Aorta (tissue), 5 donors: ENCODE results near the gene CFAP90. TPM values are rescaled to one million over a fixed set of nuclear protein-coding genes. Genes with fewer than 3 reads are reported as not detected.

Experiments used
- ATAC-seq: fragments of 200-7000 bp; cut with Tn5 transposase; one replicate; pipeline ENCODE4 v1.9.1; 2022; ENCODE audit warnings: moderate library complexity; ENCODE audit not compliant: low FRiP score
- DNase-seq, 2 donors: peaks; one replicate each; pipeline ENCODE4 v3.0.0-alpha.2; 2020
- H3K27ac ChIP-seq, 2 donors: one replicate each; pipeline ENCODE4 v1.5.1; 2013; ENCODE audit warnings: low read length in 2 of 2, mild to moderate bottlenecking in 2 of 2, moderate library complexity in 2 of 2, control low read depth in 1 of 2, inconsistent platforms in 1 of 2, low read depth in 1 of 2
- H3K27me3 ChIP-seq, 2 donors: one replicate each; pipeline ENCODE4 v1.6.1; 2013; ENCODE audit warnings: control low read depth in 1 of 2, low read length in 1 of 2, mild to moderate bottlenecking in 1 of 2, moderate library complexity in 1 of 2; ENCODE audit not compliant: insufficient read depth in 2 of 2, control insufficient read depth in 1 of 2
- H3K36me3 ChIP-seq, 2 donors: one replicate each; pipeline ENCODE4 v1.6.1; 2013; ENCODE audit warnings: control low read depth in 1 of 2, low read length in 1 of 2, mild to moderate bottlenecking in 1 of 2; ENCODE audit not compliant: insufficient read depth in 2 of 2, control insufficient read depth in 1 of 2
- H3K4me1 ChIP-seq, 2 donors: one replicate each; pipeline ENCODE4 v1.6.1; 2013; ENCODE audit warnings: low read length in 2 of 2, control low read depth in 1 of 2, mild to moderate bottlenecking in 1 of 2, moderate library complexity in 1 of 2; ENCODE audit not compliant: insufficient read depth in 2 of 2, control insufficient read depth in 1 of 2
- H3K4me3 ChIP-seq, 2 donors: one replicate each; pipeline ENCODE4 v1.5.1; 2013; ENCODE audit warnings: low read length in 2 of 2, control low read depth in 1 of 2, mild to moderate bottlenecking in 1 of 2
- H3K9me3 ChIP-seq: one replicate; pipeline ENCODE4 v1.6.1; 2013; ENCODE audit warnings: mild to moderate bottlenecking, low read length; ENCODE audit not compliant: control insufficient read depth
- WGBS, 2 donors: extraction: QIAGEN DNeasy Blood & Tissue Kit; methylation state at CpG; one replicate each; pipeline ENCODE4 v1.1.7; 2013; 5-methylcytosine and 5-hydroxymethylcytosine counted together
- intact Hi-C, 2 donors: fragments of 100-400 bp; cut with DNase I; formaldehyde crosslinking; loops; one replicate each; pipeline versions ENCODE4 v1.14.2 to v1.15.0; 2022
- polyA plus RNA-seq, 2 donors: library from polyadenylated mRNA; stranded (reverse); fragments of 200-250 nt; gene quantifications; one replicate each; pipeline ENCODE4 v1.2.3, GENCODE V29; 2013
- total RNA-seq, 2 donors: library from RNA; stranded (reverse); fragmentation: NEBNext Ultra II Directional; extraction: Animal tissue kit (Norgen Biotek cat#: 25700); gene quantifications; one replicate each; pipeline ENCODE4 v1.2.1, GENCODE V29; 2021
- donor health status: healthy with polysubstance abuse.
- donor health status: Bipolar disorder and iron deficiency.
- donor health status: DM: no; HTN: no; CAD: no.
- donor health status: DM: no; HTN: no; CAD: no.
- donor health status: DM: yes; HTN: yes; CAD: no.

The CFAP90 gene
- total and polyA plus RNA-seq, 4 donors: 0.18 to 0.50 (median 0.39) TPM; not detected in 1

DNA sequence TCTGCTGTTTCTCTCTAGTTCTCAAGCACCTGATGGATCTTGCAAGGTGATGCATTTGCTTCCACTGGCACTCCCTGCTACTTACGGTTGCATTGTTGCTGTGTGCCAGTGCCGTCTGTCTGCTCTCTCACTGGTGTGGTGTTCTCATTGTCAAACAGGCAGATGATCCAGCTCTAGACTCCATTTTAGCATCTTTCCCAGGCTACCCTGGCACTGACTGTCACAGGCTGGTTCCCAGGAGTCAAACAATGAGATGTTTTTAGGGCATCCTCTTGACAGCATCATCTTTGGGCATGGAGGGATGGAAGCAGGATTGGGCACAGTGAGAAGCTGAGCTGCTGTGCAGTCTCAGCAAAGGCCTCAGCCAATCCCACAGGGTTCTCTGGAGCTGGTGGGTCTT, 30.9 kb upstream of the CFAP90 start:
- H3K27me3 ChIP-seq: no peaks in the 10 kb centered on the region
- ATAC-seq: no peak
- H3K27ac ChIP-seq: no peak overlapping the region
- H3K4me1 ChIP-seq: no peaks in the 10 kb centered on the region
- intact Hi-C loops: no loop called here
- H3K36me3 ChIP-seq: peaks cover 6 to 7% of the 10 kb centered on the region in 2 donors
- WGBS, 2 donors: 88 to 90% methylated on average over 2 of the region's 2 CpGs
- DNase-seq: no peak
- H3K9me3 ChIP-seq: no peaks in the 10 kb centered on the region
- no peak overlapping the region for H3K4me3 ChIP-seq

DNA sequence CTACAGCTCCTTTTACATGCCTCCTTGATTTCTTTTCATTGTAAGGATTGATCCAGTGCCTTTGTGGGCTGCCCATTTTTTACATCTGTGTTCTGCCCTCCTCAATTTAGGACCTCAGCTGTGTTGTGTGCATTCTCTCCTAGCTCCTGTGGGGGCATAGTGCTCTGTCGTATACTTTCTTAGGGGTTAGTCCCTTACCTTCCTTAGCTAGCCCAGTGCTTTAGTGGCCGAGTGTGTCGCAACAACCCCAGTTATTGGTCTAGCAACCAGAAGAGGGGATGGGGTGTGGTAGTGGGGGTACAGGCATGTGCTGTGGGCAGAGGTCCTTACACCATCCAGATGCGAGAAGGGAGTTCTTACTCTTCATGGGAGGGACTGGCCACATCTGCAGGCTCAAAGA, 30.2 kb upstream of the CFAP90 start:
- Histone ChIP-seq H3K27ac (no peak overlapping the region), H3K9me3 (no peaks in the 10 kb centered on the region), H3K36me3 (peaks cover 6 to 7% of the 10 kb centered on the region in 2 donors), H3K4me1 (no peaks in the 10 kb centered on the region), H3K27me3 (no peaks in the 10 kb centered on the region), H3K4me3 (no peak overlapping the region)
- intact Hi-C loops: no loop called here
- DNase-seq (no peak), ATAC-seq (no peak)
- 91 to 96% methylated on average over 4 of the region's 4 CpGs for WGBS, 2 donors

DNA sequence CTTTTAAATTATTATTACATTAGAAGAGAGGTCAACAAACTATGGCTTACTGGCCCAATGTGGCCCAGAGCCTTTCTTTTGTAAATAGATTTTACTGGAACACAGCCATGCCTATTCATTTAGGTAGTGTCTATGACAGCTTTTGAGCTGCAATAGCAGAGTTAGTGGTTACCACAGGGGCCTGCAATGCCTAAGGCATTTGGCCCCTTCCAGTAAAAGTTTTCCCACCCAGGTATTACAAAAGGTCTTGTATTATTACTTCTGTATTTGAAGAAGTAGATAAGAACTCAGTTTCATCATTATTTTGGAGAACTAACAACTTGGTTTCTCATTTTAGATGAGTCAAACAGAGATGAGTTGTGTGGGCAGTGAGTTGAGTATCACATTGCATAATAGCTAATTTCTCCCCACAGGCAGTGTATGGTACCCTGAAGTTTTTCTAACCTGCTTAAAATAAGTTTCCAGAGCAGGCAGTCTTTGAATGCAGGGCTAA, 27.5 kb upstream of the CFAP90 start:
- intact Hi-C loops: no loop called here
- ATAC-seq (no peak), DNase-seq (no peak)
- Histone ChIP-seq H3K27me3 (no peaks in the 10 kb centered on the region), H3K27ac (no peak overlapping the region), H3K4me1 (no peaks in the 10 kb centered on the region), H3K9me3 (no peaks in the 10 kb centered on the region), H3K36me3 (peaks cover 3 to 6% of the 10 kb centered on the region in 2 donors), H3K4me3 (no peak overlapping the region)

DNA sequence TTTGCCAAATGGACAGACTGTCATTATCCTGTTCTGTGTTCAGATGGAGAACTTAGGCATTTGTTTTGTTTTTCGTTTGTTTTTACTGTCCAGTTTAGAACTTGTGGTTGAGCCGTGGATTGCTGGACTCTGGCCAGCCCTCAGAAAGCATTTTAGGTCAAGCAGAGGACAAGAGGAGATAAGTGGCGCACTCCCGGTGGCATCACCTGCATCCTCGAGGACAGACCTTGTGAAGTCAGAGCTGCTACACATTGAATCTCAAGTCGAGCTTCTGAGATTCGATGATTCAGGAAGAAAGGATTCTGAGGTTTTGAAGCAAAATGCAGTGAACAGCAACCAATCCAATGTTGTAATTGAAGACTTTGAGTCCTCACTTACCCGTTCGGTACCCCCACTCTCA, 26.9 kb upstream of the CFAP90 start:
- DNase-seq (no peak), ATAC-seq (no peak)
- Histone ChIP-seq H3K36me3 (peaks cover 3 to 6% of the 10 kb centered on the region in 2 donors), H3K4me1 (no peaks in the 10 kb centered on the region), H3K27ac (no peak overlapping the region), H3K4me3 (no peak overlapping the region), H3K27me3 (no peaks in the 10 kb centered on the region), H3K9me3 (no peaks in the 10 kb centered on the region)
- 79 to 82% methylated on average over 9 of the region's 9 CpGs for WGBS, 2 donors
- intact Hi-C loops: no loop called here

DNA sequence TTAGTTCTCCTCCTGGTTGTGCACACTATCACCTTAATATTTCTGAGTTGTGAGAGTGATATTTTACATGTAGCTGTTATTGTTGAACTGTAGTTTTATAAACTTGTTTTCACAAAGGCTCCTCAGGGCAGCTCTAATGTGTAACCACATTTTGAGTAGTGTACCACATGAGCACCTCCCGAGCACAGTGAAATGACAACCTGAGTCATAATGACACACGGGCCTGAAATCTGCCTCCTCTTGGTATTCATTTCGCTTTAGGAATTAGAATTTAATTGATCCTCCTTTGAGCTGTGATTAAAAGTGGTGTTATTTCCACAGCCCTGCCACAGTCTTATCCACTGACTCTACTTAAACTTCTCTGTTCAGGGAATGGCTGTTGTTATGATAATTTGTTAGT, 25.9 kb upstream of the CFAP90 start:
- intact Hi-C loops: no loop called here
- no peaks in the 10 kb centered on the region for H3K4me1 ChIP-seq
- no peak for ATAC-seq
- H3K27ac ChIP-seq: no peak overlapping the region
- H3K27me3 ChIP-seq: no peaks in the 10 kb centered on the region
- no peaks in the 10 kb centered on the region for H3K9me3 ChIP-seq
- DNase-seq: no peak
- WGBS, 2 donors: 85 to 90% methylated on average over 3 of the region's 3 CpGs
- H3K36me3 ChIP-seq: peaks cover 3 to 6% of the 10 kb centered on the region in 2 donors
- H3K4me3 ChIP-seq: no peak overlapping the region

DNA sequence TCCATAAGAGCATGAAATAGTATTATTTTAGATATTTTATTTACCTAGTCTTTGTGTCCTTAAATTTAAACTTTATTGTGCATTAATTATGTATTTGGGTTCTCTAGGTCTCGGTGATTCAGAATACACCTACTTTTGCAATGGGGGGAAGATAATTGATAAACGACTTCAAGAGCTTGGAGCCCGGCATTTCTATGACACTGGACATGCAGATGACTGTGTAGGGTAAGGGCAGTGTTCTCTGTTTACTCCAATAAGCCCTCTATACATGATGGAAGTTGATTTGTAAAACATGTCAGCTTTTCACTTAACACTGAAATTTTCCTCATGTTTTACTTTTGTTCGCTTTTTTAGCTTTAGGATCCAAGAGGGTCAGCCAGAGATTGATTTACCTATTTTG, 24.2 kb upstream of the CFAP90 start:
- Histone ChIP-seq H3K27ac (no peak overlapping the region), H3K9me3 (no peaks in the 10 kb centered on the region), H3K4me1 (no peaks in the 10 kb centered on the region), H3K36me3 (peaks cover 3% of the 10 kb centered on the region in 2 donors), H3K27me3 (no peaks in the 10 kb centered on the region), H3K4me3 (no peak overlapping the region)
- intact Hi-C loops: no loop called here
- ATAC-seq (no peak), DNase-seq (no peak)
- WGBS, 2 donors: 94 to 95% methylated on average over 4 of the region's 4 CpGs

DNA sequence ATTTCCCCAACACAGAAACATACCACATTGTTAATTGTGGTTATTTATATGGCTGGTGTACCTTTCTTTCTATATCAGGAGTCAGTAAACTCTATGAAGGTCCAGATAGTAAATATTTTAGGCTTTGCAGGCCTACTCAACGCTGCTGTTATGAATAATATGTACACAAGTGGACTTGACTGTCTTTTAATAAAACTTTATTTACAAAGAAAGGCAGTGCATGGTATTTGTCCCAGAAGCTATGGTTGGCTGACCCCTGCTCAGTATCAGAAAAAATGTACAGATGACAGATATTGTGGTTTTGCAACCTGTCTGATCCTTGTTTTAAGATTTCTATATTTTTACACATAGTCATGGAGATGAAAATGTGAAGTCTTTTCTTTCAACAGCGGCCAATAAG, 23.7 kb upstream of the CFAP90 start:
- H3K27ac ChIP-seq: no peak overlapping the region
- no peak overlapping the region for H3K4me3 ChIP-seq
- H3K9me3 ChIP-seq: no peaks in the 10 kb centered on the region
- 98 to 99% methylated on average over 2 of the region's 2 CpGs for WGBS, 2 donors
- H3K27me3 ChIP-seq: no peaks in the 10 kb centered on the region
- intact Hi-C loops: no loop called here
- H3K36me3 ChIP-seq: peaks cover 3% of the 10 kb centered on the region in 2 donors
- DNase-seq: no peak
- H3K4me1 ChIP-seq: no peaks in the 10 kb centered on the region
- no peak for ATAC-seq

DNA sequence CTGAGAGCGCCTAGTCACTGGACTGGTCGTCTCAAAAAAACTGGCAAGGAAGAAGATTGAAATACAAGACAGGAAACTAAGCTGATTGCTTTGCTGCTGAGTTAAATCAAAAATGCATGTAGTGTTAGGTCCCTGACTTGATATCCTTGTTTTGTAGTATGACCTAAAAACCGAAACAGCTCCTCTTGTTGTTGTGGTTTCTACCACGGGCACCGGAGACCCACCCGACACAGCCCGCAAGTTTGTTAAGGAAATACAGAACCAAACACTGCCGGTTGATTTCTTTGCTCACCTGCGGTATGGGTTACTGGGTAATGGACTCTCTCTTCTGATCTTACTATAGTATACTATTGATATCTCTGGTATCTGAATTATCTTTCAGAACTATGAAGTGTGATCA, 22.3 kb upstream of the CFAP90 start:
- WGBS, 2 donors: 89 to 91% methylated on average over 9 of the region's 9 CpGs
- ATAC-seq: no peak

DNA sequence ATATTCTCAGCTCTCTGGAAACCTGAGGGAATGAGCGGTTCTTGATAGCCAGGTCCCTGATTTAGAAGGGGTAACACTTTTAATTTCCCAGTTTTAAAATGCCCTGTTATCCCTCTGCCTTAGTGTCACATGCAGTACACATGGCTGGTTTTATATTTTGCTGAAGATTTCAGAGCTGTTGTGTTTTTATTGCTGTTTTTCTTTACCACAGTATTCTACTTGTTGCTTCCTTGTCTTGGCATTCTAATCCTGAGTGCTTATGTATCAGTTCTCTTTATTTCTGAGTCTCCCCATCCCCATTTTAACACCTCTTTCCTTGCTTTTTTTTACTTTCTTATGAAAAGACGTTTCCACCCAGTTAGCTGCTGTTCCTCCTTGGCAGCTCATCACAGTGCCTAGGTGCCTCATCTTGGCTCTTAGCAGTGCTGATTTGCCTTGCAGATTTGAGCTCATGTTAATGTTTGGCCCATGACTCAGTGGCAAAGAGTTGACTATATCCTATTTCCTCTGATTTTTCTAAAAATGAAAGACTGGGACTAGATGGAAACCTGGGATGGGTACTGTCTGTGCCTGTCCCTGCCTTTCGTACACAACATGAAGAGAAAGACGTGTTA, 21.7 kb upstream of the CFAP90 start:
- H3K9me3 ChIP-seq: no peaks in the 10 kb centered on the region
- H3K4me1 ChIP-seq: no peaks in the 10 kb centered on the region
- no peak overlapping the region for H3K4me3 ChIP-seq
- no peak for DNase-seq
- no peaks in the 10 kb centered on the region for H3K27me3 ChIP-seq
- intact Hi-C loops: no loop called here
- no peak for ATAC-seq
- WGBS, 2 donors: 69 to 79% methylated on average over 4 of the region's 4 CpGs
- H3K36me3 ChIP-seq: peaks cover 0 to 2% of the 10 kb centered on the region in 2 donors
- H3K27ac ChIP-seq: no peak overlapping the region

More for the DNA sequence above, 22.3 kb upstream of the CFAP90 start:
- Histone ChIP-seq H3K4me1 (no peaks in the 10 kb centered on the region), H3K9me3 (no peaks in the 10 kb centered on the region), H3K4me3 (no peak overlapping the region), H3K27ac (no peak overlapping the region), H3K27me3 (no peaks in the 10 kb centered on the region), H3K36me3 (peaks cover under 1 to 2% of the 10 kb centered on the region in 2 donors)
- intact Hi-C loops: no loop called here
- DNase-seq: no peak
